Transverse colon (tissue), 3 donors: ENCODE measurements around the gene ERC2.

ENCODE experiments used
- POLR2A ChIP-seq: fragments of 450-650 bp; IDR thresholded peaks from one replicate; pipeline ENCODE4 v1.6.1; 2016; ENCODE audit warnings: antibody characterized with exemption, mild to moderate bottlenecking, moderate library complexity
- POLR2AphosphoS5 ChIP-seq, 3 donors: sonication (generic); formaldehyde crosslinking; IDR thresholded peaks; one replicate each; pipeline ENCODE4 v1.6.1; 2016; ENCODE audit warnings: antibody characterized with exemption in 3 of 3

- no peak for TF ChIP-seq POLR2AphosphoS5 (IDR thresholded peaks at IDR 0.05)
- TF ChIP-seq POLR2A, result no peak
These were observed 23.3 kb upstream of the ERC2 start for GRCh38 chr3:56491566-56491965.
